Tibial nerve (tissue), 3 donors: Measurements from ENCODE around the gene ZDHHC4.

Experiments used
- EP300 ChIP-seq, 2 donors: sonication (generic); formaldehyde crosslinking; IDR thresholded peaks; one replicate each; pipeline ENCODE4 v1.6.1; 2017; ENCODE audit warnings: antibody characterized with exemption in 2 of 2, mild to moderate bottlenecking in 1 of 2
- POLR2A ChIP-seq, 2 donors: fragments of 450-650 bp; IDR thresholded peaks; one replicate each; pipeline ENCODE4 v1.6.1; 2017; ENCODE audit warnings: antibody characterized with exemption in 2 of 2, mild to moderate bottlenecking in 2 of 2, moderate library complexity in 2 of 2

DNA sequence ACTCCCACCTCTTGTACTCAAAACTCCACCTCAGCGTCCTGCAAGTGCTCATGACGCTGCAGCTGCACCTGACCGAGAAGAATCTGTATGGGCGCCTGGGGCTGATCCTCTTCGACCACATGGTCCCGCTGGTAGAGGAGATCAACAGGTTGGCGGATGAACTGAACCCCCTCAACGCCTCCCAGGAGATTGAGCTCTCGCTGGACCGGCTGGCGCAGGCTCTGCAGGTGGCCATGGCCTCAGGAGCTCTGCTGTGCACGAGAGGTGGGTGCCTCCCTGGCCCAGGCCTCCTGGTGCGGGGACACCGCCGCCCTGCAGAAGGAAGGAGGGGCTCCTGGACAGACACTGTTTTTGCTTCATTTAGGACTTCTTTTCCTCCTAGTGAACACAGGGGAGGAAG lies 22.8 kb downstream of the ZDHHC4 start:
- TF ChIP-seq POLR2A (IDR thresholded peaks at IDR 0.05) (no peak), EP300 (IDR thresholded peaks at IDR 0.05) (no peak)
